Measurements from ENCODE around the gene OLFML2A. TPM values are rescaled to one million over a fixed set of nuclear protein-coding genes. Genes with fewer than 3 reads are reported as not detected.

The OLFML2A gene
- total and polyA plus RNA-seq, 10 donors, result 3.0 to 187 (median 117) TPM

DNA sequence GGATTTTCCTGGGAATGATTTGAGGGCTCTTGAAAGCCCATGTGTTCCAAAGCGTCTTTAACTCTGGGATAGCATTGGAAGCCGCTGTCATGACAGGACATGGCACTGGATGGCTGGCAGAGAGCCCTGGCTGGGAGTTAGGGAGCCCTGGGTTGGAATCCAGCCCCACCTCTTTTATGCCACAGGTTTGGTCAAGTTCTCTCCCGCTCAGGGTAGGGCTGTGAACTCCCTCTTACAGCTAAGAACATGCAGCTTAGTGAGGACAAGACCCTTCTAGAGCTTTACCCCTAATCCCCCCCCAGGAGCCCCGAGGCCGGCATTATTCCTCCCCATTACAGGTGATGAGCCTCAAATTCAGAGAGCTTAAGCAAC lies 37.2 kb downstream of the OLFML2A start:
- WGBS, 5 donors, result 73 to 88% (median 87%) methylated on average over 5 of the region's 5 CpGs
- no peak for TF ChIP-seq POLR2A (IDR thresholded peaks at IDR 0.05)
- TF ChIP-seq, protein P1, sequence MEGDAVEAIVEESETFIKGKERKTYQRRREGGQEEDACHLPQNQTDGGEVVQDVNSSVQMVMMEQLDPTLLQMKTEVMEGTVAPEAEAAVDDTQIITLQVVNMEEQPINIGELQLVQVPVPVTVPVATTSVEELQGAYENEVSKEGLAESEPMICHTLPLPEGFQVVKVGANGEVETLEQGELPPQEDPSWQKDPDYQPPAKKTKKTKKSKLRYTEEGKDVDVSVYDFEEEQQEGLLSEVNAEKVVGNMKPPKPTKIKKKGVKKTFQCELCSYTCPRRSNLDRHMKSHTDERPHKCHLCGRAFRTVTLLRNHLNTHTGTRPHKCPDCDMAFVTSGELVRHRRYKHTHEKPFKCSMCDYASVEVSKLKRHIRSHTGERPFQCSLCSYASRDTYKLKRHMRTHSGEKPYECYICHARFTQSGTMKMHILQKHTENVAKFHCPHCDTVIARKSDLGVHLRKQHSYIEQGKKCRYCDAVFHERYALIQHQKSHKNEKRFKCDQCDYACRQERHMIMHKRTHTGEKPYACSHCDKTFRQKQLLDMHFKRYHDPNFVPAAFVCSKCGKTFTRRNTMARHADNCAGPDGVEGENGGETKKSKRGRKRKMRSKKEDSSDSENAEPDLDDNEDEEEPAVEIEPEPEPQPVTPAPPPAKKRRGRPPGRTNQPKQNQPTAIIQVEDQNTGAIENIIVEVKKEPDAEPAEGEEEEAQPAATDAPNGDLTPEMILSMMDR (IDR thresholded peaks at IDR 0.05 in 8 of 11, conservative IDR thresholded peaks at IDR 0.05 in 3 of 11), result no peak
- no peak for TF ChIP-seq POLR2AphosphoS5 (IDR thresholded peaks at IDR 0.05)
- H3K4me3 ChIP-seq, result no peak overlapping the region
- H3K4me1 ChIP-seq, result peaks cover 0 to 36% (median 8%) of the 10 kb centered on the region in 6 donors
- no peaks in the 10 kb centered on the region for H3K9me3 ChIP-seq
- H3K27ac ChIP-seq, result no peak overlapping the region
- DNase-seq, result no peak
- peaks cover 0 to 26% (median 0%) of the 10 kb centered on the region in 6 donors for H3K36me3 ChIP-seq
- H3K27me3 ChIP-seq (replicated peaks in 1 of 7), result no peaks in the 10 kb centered on the region
- intact Hi-C loops (cut with DNase I; ENCODE audit: low total_unique reads), result no loop called here

DNA sequence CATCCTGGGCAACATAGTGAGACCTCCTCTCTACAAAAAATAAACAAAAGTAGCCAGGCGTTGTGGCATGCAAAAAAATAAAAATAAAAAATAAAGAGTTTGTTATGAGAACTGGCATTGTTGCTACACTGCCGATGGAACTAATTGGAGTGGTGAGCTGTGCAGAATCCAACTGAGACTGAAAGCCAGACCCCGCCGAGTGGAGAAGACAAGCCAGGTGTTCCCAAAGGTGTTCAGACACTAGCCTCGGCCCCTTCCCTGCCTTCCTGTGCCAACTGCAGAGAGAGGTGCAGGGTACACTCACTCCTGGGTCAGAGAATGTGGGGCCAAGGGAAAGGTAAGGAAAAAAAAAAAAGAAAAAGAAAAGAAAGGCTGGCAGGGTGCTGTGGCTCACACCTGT lies 38.7 kb downstream of the OLFML2A start:
- no peaks in the 10 kb centered on the region for H3K27me3 ChIP-seq (replicated peaks in 1 of 7)
- TF ChIP-seq, protein P1 (IDR thresholded peaks at IDR 0.05 in 8 of 11, conservative IDR thresholded peaks at IDR 0.05 in 3 of 11), result no peak
- TF ChIP-seq POLR2A (IDR thresholded peaks at IDR 0.05) (no peak), POLR2AphosphoS5 (IDR thresholded peaks at IDR 0.05) (no peak)
- peaks cover 0 to 36% (median 17%) of the 10 kb centered on the region in 6 donors for H3K4me1 ChIP-seq
- no peak overlapping the region for H3K4me3 ChIP-seq
- H3K27ac ChIP-seq, result no peak overlapping the region
- 87 to 96% (median 92%) methylated on average over 5 of the region's 5 CpGs for WGBS, 5 donors
- no peak for DNase-seq
- no peaks in the 10 kb centered on the region for H3K9me3 ChIP-seq
- H3K36me3 ChIP-seq, result peaks cover 0 to 14% (median 0%) of the 10 kb centered on the region in 6 donors
- intact Hi-C loops (cut with DNase I; ENCODE audit: low total_unique reads), result no loop called here

DNA sequence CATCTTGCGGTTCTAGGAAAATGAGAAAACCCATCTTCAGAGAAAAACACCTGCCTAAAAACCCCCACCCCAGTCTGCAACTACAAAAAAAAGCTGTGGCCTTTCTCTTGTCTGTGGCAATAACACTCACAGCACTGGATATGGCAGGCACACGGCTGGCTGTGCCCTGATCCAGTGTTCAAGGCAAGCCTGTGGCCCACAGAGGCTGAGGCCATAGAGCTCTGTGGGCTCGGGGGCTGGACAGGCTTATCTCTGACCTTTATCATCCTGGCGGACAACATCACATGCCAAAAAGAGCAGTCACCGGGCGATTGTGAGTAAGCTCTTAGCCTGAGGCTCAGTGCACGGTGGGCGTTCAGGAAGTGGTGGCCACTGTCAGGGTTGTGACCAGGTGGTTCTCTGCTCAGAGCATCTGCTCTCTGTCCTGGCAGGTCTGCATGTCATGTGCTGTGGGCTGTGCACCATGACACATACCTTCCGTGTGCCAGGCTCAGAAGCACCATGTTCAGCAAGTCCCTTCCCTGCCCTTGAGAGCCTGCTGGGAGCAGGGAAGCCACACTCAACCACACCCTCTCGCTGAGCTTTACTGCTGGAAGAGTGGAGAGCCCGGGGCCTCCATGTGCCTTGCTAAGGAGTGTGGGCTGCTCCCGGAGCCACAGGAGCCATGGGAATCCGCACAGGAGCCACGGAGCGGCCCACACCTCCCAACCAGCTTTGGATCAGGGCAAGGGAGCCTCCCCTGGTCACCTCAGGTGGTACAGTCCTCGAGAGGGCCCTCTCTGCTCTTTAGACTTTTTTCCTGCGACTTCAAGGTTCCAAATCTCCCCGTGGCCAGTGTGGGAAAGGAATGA lies 41.7 kb downstream of the OLFML2A start:
- TF ChIP-seq, protein P1 (IDR thresholded peaks at IDR 0.05 in 8 of 11, conservative IDR thresholded peaks at IDR 0.05 in 3 of 11), result no peak
- TF ChIP-seq POLR2AphosphoS5 (IDR thresholded peaks at IDR 0.05) (peak; percentile 53 to 78 (median 63)), POLR2A (IDR thresholded peaks at IDR 0.05) (no peak)
- DNase-seq, result peak; percentile 83
- WGBS, 5 donors, result 54 to 60% (median 56%) methylated on average over 14 to 18 of the region's 18 CpGs
- Histone ChIP-seq H3K27ac (peak overlapping the region in 6 of 8 donors; percentile 67 to 86 (median 79)), H3K27me3 (replicated peaks in 1 of 7) (no peaks in the 10 kb centered on the region), H3K4me1 (peaks cover 0 to 39% (median 20%) of the 10 kb centered on the region in 6 donors), H3K36me3 (no peaks in the 10 kb centered on the region), H3K4me3 (no peak overlapping the region), H3K9me3 (no peaks in the 10 kb centered on the region)
- intact Hi-C loops (cut with DNase I; ENCODE audit: low total_unique reads), result no loop called here

All from spleen (tissue), 11 donors.